HL-60/S4 treated with retinoic acid at 250 ng/mL for 4 days and 3 days (cell line): ENCODE data around the gene TMEM86B.

Experiments used
- in situ Hi-C: fragments of 300-500 bp; cut with MboI; formaldehyde crosslinking; loops from 2 replicates; pipeline ENCODE4 v1.7.0; 2022; ENCODE audit warnings: low sequenced_read_pairs

Gene TMEM86B

GRCh38 chr19:55257461-55258420 lies 29.2 kb upstream of the TMEM86B start:
- in situ Hi-C loops = no loop called here

- in situ Hi-C loops = no loop called here
Observed at GRCh38 chr19:55256562-55257460, 28.2 kb upstream of the TMEM86B start.

- in situ Hi-C loops = no loop called here
Observed at GRCh38 chr19:55255618-55256423, 27.3 kb upstream of the TMEM86B start.

- in situ Hi-C loops = no loop called here
Observed at GRCh38 chr19:55254625-55254977, 26.0 kb upstream of the TMEM86B start.

- in situ Hi-C loops = no loop called here
Observed at GRCh38 chr19:55253842-55254624, 25.5 kb upstream of the TMEM86B start.

GRCh38 chr19:55252760-55253663 lies 24.4 kb upstream of the TMEM86B start:
- in situ Hi-C loops = no loop called here

- in situ Hi-C loops = no loop called here
Observed at GRCh38 chr19:55251341-55252081, 22.9 kb upstream of the TMEM86B start.

GRCh38 chr19:55250262-55251036 lies 21.9 kb upstream of the TMEM86B start:
- in situ Hi-C loops = no loop called here

- in situ Hi-C loops = no loop called here
Observed at GRCh38 chr19:55249841-55250240, 21.3 kb upstream of the TMEM86B start.

- in situ Hi-C loops = no loop called here
Observed at GRCh38 chr19:55248704-55249103, 20.1 kb upstream of the TMEM86B start.

- in situ Hi-C loops = no loop called here
Observed at GRCh38 chr19:55248166-55248675, 19.7 kb upstream of the TMEM86B start.

GRCh38 chr19:55247621-55248099 lies 19.1 kb upstream of the TMEM86B start:
- in situ Hi-C loops = no loop called here

GRCh38 chr19:55246462-55247451 lies 18.2 kb upstream of the TMEM86B start:
- in situ Hi-C loops = no loop called here

- in situ Hi-C loops = no loop called here
Observed at GRCh38 chr19:55245236-55245904, 16.8 kb upstream of the TMEM86B start.

- in situ Hi-C loops = no loop called here
Observed at GRCh38 chr19:55244004-55244680, 15.6 kb upstream of the TMEM86B start.
